ENCODE data around the gene BMAL1. TPM values are rescaled to one million over a fixed set of nuclear protein-coding genes. Genes with fewer than 3 reads are reported as not detected.

The BMAL1 gene
- total RNA-seq, 1 experiment from 2014 or later, result 3.2 TPM

DNA sequence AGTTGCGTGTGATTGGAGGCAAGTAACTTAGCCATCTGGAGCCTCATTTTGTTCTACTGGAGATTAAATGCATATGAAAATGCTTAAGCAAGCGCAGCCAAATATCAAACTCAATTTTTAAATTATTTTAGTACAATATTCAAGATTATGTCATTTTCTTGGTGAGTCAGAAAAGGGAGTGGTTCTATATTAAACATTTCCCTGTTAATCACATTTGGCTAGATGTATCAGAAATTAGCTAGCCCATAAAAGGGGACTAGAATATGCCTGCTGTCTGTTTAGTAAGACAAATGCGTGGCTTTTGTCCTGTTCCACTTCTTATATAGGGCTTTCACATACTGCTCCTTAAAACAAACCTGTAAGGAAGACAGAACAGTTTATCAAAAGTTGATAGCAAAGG is 35.0 kb upstream of the BMAL1 start:
- no peak overlapping the region for H3K4me3 ChIP-seq (ENCODE audit: low read depth, low read length, poor library complexity, severe bottlenecking)
- ChIA-PET CTCF (no interaction called here), POLR2A (ENCODE audit: low non-redundant PET) (no interaction called here)
- H3K27me3 ChIP-seq (replicated peaks; ENCODE audit: insufficient read depth, low read depth, low read length, poor library complexity), result peaks cover 3% of the 10 kb centered on the region
- H3K4me1 ChIP-seq (ENCODE audit: insufficient read depth, low read length, poor library complexity, severe bottlenecking), result no peaks in the 10 kb centered on the region
- no peak for TF ChIP-seq EZH2 (IDR thresholded peaks at IDR 0.05; ENCODE audit: borderline replicate concordance, low read depth, low read length, poor library complexity, severe bottlenecking)
- TF ChIP-seq CTCF (conservative IDR thresholded peaks at IDR 0.05; ENCODE audit: low read depth, low read length), result no peak
- no peak overlapping the region for H3K27ac ChIP-seq (ENCODE audit: low read depth, low read length, poor library complexity, severe bottlenecking)
- H3K36me3 ChIP-seq (ENCODE audit: insufficient read depth, low read length, poor library complexity, severe bottlenecking), result no peaks in the 10 kb centered on the region
- intact Hi-C loops (cut with micrococcal nuclease; ENCODE audit: unreplicated experiment), result no loop called here
- H3K9me3 ChIP-seq (ENCODE audit: low read depth, low read length, poor library complexity, severe bottlenecking), result no peaks in the 10 kb centered on the region
- no TSS peak for BruUV-seq (replicated peaks)
- DNase-seq (ENCODE audit: low spot score), result no peak

- CTCF ChIA-PET, result no interaction called here
- intact Hi-C loops (cut with micrococcal nuclease; ENCODE audit: unreplicated experiment), result no loop called here
- no TSS peak for BruUV-seq (replicated peaks)
Observed at GRCh38 chr11:13247606-13248296, 29.8 kb upstream of the BMAL1 start.

GRCh38 chr11:13249177-13249576 is 28.4 kb upstream of the BMAL1 start:
- intact Hi-C loops (cut with micrococcal nuclease; ENCODE audit: unreplicated experiment), result no loop called here
- CTCF ChIA-PET, result no interaction called here

More at GRCh38 chr11:13247606-13248296, 29.8 kb upstream of the BMAL1 start:
- H3K4me1 ChIP-seq (ENCODE audit: insufficient read depth, low read length, poor library complexity, severe bottlenecking), result no peaks in the 10 kb centered on the region
- H3K9me3 ChIP-seq (ENCODE audit: low read depth, low read length, poor library complexity, severe bottlenecking), result no peaks in the 10 kb centered on the region
- POLR2A ChIA-PET (ENCODE audit: low non-redundant PET), result no interaction called here
- no peak overlapping the region for H3K4me3 ChIP-seq (ENCODE audit: low read depth, low read length, poor library complexity, severe bottlenecking)
- DNase-seq (ENCODE audit: low spot score), result no peak
- peaks cover under 1% of the 10 kb centered on the region for H3K27me3 ChIP-seq (replicated peaks; ENCODE audit: insufficient read depth, low read depth, low read length, poor library complexity)
- no peak overlapping the region for H3K27ac ChIP-seq (ENCODE audit: low read depth, low read length, poor library complexity, severe bottlenecking)
- H3K36me3 ChIP-seq (ENCODE audit: insufficient read depth, low read length, poor library complexity, severe bottlenecking), result no peaks in the 10 kb centered on the region
- no peak for TF ChIP-seq CTCF (conservative IDR thresholded peaks at IDR 0.05; ENCODE audit: low read depth, low read length)
- TF ChIP-seq EZH2 (IDR thresholded peaks at IDR 0.05; ENCODE audit: borderline replicate concordance, low read depth, low read length, poor library complexity, severe bottlenecking), result no peak

More at GRCh38 chr11:13249177-13249576, 28.4 kb upstream of the BMAL1 start:
- Histone ChIP-seq H3K27me3 (replicated peaks; ENCODE audit: insufficient read depth, low read depth, low read length, poor library complexity) (no peaks in the 10 kb centered on the region), H3K9me3 (ENCODE audit: low read depth, low read length, poor library complexity, severe bottlenecking) (no peaks in the 10 kb centered on the region), H3K4me3 (ENCODE audit: low read depth, low read length, poor library complexity, severe bottlenecking) (no peak overlapping the region), H3K4me1 (ENCODE audit: insufficient read depth, low read length, poor library complexity, severe bottlenecking) (no peaks in the 10 kb centered on the region), H3K36me3 (ENCODE audit: insufficient read depth, low read length, poor library complexity, severe bottlenecking) (no peaks in the 10 kb centered on the region), H3K27ac (ENCODE audit: low read depth, low read length, poor library complexity, severe bottlenecking) (no peak overlapping the region)
- DNase-seq (ENCODE audit: low spot score), result no peak
- no peak for TF ChIP-seq CTCF (conservative IDR thresholded peaks at IDR 0.05; ENCODE audit: low read depth, low read length)
- no peak for TF ChIP-seq EZH2 (IDR thresholded peaks at IDR 0.05; ENCODE audit: borderline replicate concordance, low read depth, low read length, poor library complexity, severe bottlenecking)
- BruUV-seq (replicated peaks), result no TSS peak
- POLR2A ChIA-PET (ENCODE audit: low non-redundant PET), result no interaction called here
